Osteocyte (in vitro differentiated cells): Measurements from ENCODE around the gene AXIN2. TPM values are rescaled to one million over a fixed set of nuclear protein-coding genes. Genes with fewer than 3 reads are reported as not detected.

Experiments used
- DNase-seq: peaks from one replicate; pipeline ENCODE4 v3.0.0; 2021; ENCODE audit warnings: mixed read lengths; ENCODE audit not compliant: unreplicated experiment; ENCODE audit errors: extremely low spot score
- H3K27ac Mint-ChIP-seq: one replicate; pipeline ENCODE4 v1.8.0; 2021; ENCODE audit warnings: mild to moderate bottlenecking, mixed read lengths; ENCODE audit not compliant: unreplicated experiment
- H3K27me3 Mint-ChIP-seq: one replicate; pipeline ENCODE4 v1.8.0; 2021; ENCODE audit warnings: mixed read lengths; ENCODE audit not compliant: unreplicated experiment
- H3K36me3 Mint-ChIP-seq: one replicate; pipeline ENCODE4 v1.8.0; 2021; ENCODE audit warnings: mixed read lengths; ENCODE audit not compliant: unreplicated experiment
- H3K4me1 Mint-ChIP-seq: one replicate; pipeline ENCODE4 v1.8.0; 2021; ENCODE audit warnings: mixed read lengths; ENCODE audit not compliant: unreplicated experiment
- H3K4me3 Mint-ChIP-seq: one replicate; pipeline ENCODE4 v1.8.0; 2021; ENCODE audit warnings: mild to moderate bottlenecking, moderate library complexity, mixed read lengths; ENCODE audit not compliant: unreplicated experiment
- H3K9me3 Mint-ChIP-seq: one replicate; pipeline ENCODE4 v1.8.0; 2021; ENCODE audit warnings: mixed read lengths; ENCODE audit not compliant: unreplicated experiment
- total RNA-seq: library from RNA; stranded (reverse); gene quantifications from 2 replicates; pipeline ENCODE4 v1.2.1, GENCODE V29; 2021
- TF ChIP-seq, protein P1 (sequence below): fragments of 200-600 bp; sonication (generic); IDR thresholded peaks from 2 replicates; pipeline ENCODE4 v1.5.0; 2021; ENCODE audit warnings: antibody characterized with exemption, mild to moderate bottlenecking, moderate library complexity

AXIN2 gene
- total RNA-seq, 1 donor from 2014 or later = 16.6 TPM

DNA sequence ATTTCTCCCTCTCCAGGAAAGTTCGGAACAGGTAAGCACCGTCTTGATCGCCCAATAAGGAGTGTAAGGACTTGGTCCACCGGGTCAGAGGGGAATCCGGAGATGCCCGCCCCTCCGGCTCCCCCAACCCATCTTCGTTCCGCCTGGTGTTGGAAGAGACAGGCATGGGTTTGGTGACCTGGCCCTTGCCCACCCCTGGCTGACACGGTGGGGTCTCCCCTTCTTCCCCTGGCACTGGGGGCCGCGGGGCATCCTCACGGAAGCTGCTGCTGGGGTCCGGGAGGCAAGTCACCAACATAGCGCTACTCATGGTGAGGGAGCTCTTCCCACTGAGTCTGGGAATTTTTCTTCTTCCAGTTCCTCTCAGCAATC, 3.2 kb downstream of the AXIN2 start:
- Mint-ChIP-seq H3K27me3 (no peaks in the 10 kb centered on the region), H3K36me3 (no peaks in the 10 kb centered on the region), H3K9me3 (no peaks in the 10 kb centered on the region), H3K27ac (no peak overlapping the region), H3K4me3 (no peak overlapping the region), H3K4me1 (peaks cover 29% of the 10 kb centered on the region)
- DNase-seq = no peak
- TF ChIP-seq, protein P1, sequence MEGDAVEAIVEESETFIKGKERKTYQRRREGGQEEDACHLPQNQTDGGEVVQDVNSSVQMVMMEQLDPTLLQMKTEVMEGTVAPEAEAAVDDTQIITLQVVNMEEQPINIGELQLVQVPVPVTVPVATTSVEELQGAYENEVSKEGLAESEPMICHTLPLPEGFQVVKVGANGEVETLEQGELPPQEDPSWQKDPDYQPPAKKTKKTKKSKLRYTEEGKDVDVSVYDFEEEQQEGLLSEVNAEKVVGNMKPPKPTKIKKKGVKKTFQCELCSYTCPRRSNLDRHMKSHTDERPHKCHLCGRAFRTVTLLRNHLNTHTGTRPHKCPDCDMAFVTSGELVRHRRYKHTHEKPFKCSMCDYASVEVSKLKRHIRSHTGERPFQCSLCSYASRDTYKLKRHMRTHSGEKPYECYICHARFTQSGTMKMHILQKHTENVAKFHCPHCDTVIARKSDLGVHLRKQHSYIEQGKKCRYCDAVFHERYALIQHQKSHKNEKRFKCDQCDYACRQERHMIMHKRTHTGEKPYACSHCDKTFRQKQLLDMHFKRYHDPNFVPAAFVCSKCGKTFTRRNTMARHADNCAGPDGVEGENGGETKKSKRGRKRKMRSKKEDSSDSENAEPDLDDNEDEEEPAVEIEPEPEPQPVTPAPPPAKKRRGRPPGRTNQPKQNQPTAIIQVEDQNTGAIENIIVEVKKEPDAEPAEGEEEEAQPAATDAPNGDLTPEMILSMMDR = no peak

DNA sequence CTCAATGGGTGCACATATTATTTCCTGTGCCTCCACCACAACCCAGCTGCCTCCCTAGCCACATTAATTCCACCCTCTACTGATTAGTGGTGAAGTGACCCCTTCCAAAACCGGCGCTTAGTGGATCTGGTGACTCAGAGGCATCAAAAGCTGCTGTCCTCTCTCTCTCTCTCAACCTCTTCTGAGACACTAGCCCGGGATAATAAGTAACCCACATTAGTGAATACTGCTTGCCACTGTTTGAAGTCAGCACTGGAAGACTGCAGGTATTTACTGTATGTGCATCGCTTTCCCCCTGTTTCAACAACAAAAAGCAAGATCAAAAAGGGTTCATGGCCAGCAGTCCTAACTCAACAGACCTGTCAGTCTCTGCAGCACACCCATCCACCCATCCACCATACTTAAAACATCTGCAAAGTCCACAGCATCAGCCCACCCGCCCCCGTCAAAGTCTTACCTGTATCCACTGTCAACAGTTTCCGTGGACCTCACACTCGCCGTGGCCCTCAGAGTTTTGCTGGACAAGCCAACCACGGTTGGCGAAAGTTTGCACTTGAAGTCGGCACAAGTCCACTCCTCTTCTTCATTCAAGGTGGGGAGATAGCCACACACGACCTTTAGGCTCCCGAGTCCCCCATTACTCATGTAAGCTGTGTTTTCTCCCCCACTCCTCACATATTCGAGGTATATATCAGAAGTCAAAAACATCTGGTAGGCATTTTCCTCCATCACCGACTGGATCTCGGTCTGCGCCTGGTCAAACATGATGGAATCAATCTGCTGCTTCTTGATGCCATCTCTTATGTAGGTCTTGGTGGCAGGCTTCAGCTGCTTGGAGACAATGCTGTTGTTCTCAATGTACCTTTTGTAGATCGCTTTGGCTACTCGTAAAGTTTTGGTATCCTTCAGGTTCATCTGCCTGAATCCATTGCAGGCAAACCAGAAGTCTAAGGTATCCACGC, 3.8 kb downstream of the AXIN2 start:
- TF ChIP-seq, protein P1 = no peak
- no peaks in the 10 kb centered on the region for H3K9me3 Mint-ChIP-seq
- H3K4me3 Mint-ChIP-seq = no peak overlapping the region
- no peak overlapping the region for H3K27ac Mint-ChIP-seq
- peaks cover 1% of the 10 kb centered on the region for H3K36me3 Mint-ChIP-seq
- no peak for DNase-seq
- H3K27me3 Mint-ChIP-seq = no peaks in the 10 kb centered on the region
- H3K4me1 Mint-ChIP-seq = peaks cover 32% of the 10 kb centered on the region

DNA sequence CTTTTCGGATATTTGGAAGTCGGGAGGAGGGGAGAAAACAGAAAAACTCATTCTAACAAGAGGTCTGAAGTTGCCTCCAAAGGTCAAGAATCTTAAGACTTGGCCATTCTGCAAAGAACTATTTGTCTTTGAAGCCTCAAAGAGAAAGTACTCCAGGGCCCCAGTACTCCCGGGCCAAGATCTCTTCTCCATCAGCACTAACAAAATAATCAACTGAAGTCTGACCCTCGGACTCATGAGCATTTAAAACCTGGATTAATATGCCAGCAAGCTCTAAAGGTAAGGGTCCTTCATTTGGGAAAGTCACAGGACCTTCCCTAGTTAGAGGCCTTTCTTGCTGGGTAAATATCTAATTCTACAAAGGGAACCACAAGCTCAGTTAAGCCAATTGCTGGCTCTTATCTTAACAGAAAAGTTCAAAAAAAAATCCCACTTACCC, 4.5 kb downstream of the AXIN2 start:
- DNase-seq = no peak
- TF ChIP-seq, protein P1 = no peak

DNA sequence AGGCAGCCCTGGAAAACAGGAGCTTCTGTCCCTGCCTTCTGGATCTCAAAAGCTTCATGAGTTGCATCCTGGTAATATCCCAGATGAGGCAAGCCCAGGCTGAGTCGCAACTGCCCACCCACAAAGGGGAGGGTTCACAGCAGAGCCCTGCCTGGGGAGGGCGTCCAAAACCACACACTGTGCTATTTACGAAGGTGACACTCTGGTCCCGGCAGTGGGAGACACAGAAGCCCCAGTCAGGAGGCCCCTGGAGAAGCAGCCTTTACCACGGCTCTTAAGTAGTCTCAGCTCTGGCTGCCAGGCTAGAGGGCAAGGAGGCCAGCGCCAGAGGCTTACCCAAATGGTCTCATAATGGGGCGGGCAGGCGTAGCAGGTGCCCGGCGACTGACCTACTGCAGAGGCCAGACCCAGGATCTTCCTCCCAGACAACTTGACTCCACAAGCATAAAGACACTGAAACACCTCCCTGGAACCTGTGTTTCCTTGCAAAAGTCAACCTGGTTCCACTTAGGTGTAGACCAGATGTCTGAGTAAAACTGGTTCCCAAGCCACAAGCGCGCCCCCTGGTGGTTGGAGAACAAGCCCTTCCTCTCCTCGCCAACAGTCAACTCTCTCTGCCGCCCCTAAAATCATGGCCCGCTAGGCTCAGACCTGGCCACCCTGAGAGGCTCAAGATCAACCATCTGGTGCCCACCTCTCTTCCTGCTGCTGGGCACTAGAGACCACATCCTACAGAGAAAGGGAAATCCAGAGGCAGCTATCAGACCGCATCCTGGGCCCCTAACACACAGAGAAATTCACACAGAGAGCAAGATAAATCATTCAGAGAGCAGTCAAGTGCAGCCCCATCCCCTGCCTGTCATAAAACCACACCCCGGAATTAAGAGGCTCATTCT, 5.2 kb downstream of the AXIN2 start:
- Mint-ChIP-seq H3K4me1 (peaks cover 34% of the 10 kb centered on the region), H3K27ac (no peak overlapping the region), H3K4me3 (no peak overlapping the region), H3K27me3 (no peaks in the 10 kb centered on the region), H3K36me3 (peaks cover 3% of the 10 kb centered on the region), H3K9me3 (no peaks in the 10 kb centered on the region)
- DNase-seq = no peak
- TF ChIP-seq, protein P1 = peak; percentile 71

More for the DNA sequence above, 4.5 kb downstream of the AXIN2 start:
- peaks cover 1% of the 10 kb centered on the region for H3K36me3 Mint-ChIP-seq
- H3K9me3 Mint-ChIP-seq = no peaks in the 10 kb centered on the region
- no peak overlapping the region for H3K4me3 Mint-ChIP-seq
- H3K4me1 Mint-ChIP-seq = peaks cover 34% of the 10 kb centered on the region
- no peak overlapping the region for H3K27ac Mint-ChIP-seq
- no peaks in the 10 kb centered on the region for H3K27me3 Mint-ChIP-seq
